Activated CD4-positive, CD25-positive, alpha-beta regulatory T cell treated with anti-CD3 and anti-CD28 coated beads, Interleukin-2, amount 50 U/mL, for 72 hours (primary cell): ENCODE results near the gene PRRT4.

Source experiments
- DNase-seq: peaks from one replicate; pipeline ENCODE4 v3.0.0; 2021

The PRRT4 gene

DNA sequence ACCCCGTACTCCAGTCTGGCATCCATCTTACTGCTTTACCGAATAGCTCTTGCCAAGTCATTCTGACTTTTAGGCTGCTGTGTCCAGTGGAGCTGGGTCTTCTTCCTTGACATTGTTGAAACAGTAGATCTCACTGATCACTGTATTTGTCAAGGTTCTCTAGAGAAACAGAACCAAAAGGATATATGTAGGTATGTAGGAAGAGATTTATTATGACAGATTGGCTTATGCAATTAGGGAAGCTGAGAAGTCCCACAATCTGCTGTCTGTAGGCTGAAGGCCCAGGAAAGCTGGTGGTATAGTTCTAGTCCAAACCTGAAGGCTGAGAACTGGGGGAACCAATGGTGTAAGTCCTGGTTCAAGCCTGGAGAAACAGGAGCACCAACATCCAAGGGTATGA, 12.1 kb upstream of the PRRT4 start:
- DNase-seq, result no peak

DNA sequence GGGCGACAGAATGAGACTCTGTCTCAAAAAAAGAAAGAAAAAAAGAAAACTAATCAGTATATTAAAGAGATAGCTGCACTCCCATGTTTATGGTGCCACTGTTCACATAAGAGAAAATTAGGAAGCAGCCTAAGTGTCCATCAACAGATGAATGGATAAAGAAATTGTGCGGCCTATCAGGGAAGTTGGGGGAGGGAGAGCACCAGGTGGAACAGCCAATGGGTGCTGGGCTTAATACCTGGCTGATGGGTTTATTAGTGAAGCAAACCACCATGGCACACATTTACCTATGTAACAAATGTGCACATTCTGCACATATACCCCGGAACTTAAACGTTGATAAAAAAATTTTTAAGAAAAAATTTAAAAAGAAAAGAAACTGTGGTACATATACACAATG, 9.0 kb upstream of the PRRT4 start:
- no peak for DNase-seq

DNA sequence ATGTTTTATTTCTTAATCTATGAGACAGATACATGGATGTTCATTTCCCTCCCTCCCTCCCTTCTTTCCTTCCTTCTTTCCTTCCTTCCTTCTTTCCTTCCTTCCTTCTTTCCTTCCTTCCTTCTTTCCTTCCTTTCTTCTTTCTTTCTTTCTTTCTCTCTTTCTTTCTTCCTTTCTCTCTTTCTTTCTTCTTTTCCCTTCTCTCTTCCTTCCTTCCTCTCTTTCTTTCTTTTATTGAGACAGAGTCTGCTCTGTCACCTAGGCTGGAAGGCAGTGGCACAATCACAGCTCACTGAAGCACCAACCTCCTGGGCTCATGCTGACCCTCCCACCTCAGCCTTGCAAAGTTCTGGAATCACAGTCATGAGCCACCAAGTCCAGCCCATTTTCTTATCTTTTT, 5.5 kb upstream of the PRRT4 start:
- no peak for DNase-seq

DNA sequence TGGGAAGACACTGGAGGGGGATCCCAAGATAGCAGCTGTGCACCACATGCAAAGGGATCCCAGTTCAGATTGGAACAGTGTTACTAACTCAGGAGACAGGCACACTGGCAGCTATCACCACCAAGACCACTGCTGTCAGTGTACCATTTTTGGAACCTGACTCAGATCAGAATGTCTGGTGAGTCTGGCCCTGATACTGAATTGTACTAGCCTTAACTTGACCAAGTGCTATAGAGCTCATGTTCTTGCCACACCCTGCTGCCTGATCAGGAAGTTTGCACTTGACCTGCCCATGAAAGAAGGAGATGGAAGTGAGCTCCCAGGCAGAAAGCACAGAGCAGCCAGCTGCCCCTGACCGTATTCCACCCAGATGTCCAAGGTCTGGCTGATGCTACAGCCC, 4.8 kb upstream of the PRRT4 start:
- no peak for DNase-seq

DNA sequence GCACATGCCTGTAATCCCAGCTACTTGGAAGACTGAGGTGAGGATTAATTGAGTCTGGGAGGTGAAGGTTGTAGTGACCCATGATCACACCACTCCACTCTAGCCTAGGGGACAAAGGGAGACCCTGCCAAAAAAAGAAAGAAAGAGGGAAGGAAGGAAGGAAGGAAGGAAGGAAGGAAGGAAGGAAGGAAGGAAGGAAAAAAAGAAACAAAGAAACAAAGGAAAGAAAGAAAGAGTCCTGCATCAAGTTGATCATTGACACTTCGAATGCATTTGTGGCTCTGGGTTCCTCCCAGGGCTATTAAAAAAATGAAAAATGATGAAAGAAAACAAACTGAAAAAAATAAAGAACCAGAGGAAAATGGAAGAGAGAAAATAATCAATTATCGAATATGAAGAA, 3.9 kb upstream of the PRRT4 start:
- no peak for DNase-seq

DNA sequence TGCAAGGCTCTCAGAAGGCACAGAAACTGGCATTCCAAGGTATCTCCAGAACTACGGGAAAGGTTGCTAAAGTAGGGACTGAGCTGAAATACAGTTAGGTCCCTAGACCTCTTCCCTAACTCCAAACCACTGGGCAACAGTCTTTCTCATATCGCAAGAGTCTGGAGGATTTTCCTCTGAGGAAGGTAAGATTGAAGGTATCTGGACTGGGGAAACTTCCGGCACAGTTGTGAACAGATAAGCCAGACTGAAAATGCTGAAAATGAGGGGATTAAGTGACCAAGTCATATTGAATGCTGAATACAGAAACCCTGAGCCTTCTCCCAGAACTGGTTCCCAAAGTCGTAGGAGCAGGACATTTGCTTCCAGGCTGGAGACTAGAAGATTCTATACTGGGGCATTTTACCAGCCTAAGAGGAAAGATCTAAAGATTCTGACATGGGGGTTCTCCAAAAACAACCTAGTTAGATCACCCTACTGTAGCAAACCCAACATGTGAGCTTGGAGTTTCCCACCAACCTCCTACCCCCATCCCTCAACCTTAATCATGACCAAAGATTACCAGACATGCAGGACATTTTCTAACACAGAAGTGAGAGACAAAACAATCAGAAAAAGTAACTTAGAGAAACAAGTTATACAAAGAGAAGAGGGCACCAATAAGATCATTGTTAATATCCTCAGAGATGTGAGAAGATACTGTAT, 2.8 kb upstream of the PRRT4 start:
- no peak for DNase-seq

DNA sequence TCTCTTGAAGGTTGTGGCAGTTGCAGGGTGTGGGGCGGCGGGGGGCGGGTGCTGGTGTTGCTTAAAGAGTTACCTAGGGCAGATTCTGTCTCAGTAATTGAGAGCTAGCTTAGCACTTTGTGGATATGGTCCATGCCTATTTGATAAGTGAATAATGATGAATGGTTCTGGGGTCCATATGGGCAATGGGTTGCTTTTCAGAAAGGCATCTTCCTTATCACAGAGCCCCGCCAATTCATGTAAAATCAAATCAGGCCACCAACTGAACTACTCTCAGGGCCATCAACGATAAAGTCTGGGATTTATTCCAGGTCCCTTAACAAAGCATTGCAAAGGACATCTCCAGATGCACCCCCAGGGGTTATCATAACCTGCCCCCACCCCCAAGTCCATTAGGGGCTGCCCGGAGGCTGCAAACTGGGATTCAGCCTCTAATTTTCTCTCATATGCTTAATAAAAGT, 1.8 kb upstream of the PRRT4 start:
- no peak for DNase-seq

DNA sequence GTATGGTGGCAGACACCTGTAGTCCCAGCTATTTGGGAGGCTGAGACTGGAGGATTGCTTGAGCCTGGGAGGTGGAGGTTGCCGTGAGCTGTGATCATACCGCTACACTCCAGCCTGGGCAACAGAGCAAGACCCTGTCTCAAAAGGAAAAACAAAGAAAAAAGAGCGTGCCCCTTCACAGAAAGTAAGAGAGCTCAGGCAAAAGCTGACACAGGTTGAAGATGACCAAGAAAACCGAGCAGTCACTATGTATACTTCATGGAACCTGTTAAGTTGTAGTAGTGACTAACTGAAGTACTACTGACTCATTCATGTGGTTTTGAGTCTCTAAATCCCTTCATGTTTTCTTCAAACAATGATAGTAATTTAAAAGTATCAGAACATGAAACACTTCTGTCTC, 1.2 kb upstream of the PRRT4 start:
- DNase-seq, result no peak

DNA sequence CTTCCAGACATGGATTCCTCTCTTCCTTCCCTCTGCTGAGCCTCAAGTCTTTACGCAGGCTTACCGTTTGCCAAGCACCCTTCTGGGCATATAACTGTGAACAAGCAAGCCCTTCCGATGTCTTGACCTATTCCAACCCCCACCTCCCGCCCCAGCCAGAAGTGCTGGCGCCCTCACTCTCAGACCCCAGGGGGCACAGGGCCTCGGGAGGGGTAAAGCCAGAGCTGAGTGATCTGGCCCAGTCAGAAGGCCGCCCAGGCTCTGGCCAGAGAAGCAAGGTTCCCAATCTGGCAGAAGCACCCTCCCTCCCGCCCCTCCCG, 1.2 kb downstream of the PRRT4 start:
- no peak for DNase-seq

DNA sequence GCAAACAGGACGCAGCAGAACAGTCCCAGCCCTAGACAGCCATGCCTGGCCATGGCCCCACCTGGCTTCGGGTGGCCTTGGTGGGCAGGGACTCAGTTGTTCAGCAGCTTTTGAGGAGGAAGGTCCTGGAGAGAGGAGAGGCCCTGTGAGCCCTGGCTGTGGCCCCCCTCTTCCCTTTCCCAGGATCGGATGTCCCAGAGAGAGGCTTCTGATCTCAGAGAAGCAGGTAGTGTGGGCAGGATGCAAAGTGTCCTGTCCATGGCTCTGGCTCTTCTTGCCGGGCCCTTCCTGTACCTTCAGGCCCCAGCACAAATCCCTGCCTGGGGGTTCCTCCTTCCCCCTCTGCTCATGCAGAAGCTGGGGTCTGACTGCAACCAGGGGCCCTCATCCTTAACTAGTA, 1.6 kb downstream of the PRRT4 start:
- no peak for DNase-seq

DNA sequence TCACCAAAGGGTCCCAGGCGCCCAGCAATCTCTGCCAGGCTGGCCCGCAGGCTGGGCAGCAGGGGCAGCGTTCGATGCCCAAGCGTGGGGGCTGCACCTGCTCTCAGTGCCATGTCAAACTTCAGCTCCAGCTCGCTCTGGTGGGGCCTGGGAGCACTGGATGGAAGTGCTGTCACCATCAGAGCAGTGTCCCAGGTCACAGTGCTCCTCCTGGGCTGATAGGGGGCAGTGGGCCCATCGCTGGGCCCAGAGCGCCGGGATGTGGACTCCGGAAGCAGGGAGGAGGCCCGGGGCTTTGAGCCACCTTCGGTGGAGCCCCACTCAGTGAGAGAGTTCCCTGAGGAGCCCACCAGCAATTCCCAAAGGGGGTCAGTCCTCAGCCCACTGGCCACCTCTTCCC, 2.2 kb downstream of the PRRT4 start:
- no peak for DNase-seq

DNA sequence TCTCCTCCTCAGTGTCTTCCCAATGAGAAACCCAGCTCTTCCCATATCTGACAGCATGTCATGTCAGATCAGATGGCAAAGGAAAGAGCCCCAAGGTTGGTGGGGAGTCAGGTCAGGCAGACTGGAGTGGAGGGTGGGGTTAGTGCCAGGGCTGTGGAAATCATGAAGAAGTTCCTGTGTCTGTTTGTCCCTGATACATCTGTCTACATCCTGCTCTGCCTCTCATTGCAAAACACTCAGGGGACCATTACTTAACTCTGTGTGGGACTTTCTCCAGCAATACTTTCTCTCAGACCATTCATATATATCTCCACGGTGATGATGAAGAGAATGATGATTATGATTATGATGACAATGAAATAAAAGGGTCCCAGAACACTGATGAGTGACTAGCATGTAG, 3.3 kb downstream of the PRRT4 start:
- no peak for DNase-seq

DNA sequence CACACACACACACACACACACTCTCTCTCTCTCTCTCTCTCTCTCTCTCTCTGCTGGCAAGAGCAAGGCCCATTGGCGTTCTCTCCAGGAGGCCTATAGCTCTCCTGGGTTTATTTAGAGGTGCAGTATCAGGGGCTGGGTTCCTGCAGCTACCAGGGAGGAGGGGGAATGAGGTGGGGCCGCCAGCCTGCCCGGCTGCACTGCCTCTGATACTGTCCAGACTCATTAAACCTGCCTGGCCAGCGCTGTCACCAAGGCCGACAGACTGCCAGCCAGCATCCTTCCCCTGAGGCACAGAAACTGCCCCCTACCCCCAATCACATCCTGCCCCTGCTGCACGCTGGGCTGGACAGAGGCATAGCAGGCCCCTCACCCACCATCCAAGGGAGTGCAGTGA, 4.3 kb downstream of the PRRT4 start:
- no peak for DNase-seq

DNA sequence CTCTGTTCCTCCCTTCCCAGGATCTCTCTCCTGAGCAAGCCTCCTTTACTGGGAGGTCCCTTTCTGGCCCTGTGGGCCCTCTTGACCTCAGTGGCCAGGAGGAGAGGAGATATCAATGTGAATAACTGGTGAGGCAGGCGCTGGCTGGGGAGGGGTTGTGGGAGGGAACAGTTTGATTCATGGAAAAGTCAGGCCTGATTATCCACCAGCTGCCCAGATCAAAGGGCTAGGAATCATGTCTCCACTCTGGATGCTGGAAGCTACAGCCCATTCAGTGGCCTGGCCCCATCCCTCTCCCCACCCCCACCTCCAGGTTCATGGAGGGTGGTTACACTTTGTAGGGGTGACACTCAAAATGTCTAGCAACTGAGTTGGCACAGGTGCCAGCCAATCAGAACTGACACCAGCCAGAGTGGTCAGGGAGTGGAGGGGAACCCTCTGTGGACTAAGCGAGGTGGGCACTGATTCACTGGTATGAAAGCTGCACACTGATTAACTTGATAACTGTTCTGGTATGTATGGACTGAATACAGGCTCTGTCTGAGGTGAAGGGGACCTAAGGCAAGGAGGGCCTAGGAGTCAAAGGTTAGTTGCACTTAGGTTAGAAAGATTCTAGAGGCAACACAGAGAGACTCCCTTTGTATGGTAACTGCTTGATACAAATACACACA, 4.8 kb downstream of the PRRT4 start:
- DNase-seq, result no peak

DNA sequence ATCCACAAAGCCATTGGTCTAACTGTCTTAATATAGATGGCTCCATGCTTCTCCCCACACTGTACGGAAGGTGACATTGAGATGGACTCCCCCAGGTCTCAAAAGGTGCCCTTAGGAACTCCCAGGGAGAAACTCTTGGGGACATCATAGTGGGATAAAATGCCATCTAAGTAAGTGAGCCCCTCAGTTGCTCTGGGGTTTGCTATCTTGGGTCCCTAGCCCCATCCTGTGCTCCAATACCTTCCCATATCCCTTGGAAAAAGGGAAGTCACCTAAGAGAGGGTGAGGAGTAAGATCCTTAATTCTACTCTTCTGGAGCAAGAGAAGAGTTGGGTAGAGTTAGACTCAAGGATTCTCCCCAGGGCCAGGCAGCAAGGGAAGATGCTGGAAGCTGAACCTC, 7.9 kb downstream of the PRRT4 start:
- no peak for DNase-seq

DNA sequence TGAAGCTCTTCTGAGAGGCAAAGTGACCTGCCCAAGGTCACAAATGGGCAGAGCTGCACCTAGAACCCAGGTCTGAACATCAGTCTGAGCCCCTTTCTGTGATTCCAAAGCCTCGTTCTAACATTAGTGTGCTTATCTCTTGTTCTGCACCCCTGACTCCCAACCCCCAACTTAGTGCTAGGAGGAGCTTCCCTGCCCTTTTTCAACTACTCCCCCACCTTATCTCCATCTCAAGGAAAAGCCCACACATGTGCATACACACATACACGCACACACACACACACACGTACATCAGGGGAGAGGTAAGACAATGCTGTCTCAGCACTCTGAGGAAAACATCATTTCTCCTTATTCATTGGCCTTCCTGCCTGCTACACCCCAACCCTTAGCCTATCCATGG, 8.3 kb downstream of the PRRT4 start:
- no peak for DNase-seq

DNA sequence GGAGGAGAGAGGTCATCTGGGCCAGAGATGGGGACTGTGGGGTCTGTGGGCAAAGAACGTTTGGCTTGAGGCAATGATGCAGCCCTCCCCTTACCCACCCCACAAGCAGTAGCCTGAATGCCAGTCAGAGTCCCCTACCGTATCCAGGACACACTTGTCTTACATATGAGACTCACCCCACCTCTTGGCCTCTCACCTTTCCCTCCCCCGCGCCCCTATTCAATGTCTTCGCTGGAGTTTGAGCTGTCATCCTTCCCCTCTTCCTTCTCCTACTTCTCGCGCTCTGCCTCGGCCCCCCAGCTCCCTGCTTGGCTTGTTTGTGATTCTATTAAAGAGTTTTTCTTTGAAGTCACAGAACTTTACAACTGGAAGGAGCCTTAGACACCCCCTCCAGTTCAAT, 8.9 kb downstream of the PRRT4 start:
- DNase-seq, result no peak

DNA sequence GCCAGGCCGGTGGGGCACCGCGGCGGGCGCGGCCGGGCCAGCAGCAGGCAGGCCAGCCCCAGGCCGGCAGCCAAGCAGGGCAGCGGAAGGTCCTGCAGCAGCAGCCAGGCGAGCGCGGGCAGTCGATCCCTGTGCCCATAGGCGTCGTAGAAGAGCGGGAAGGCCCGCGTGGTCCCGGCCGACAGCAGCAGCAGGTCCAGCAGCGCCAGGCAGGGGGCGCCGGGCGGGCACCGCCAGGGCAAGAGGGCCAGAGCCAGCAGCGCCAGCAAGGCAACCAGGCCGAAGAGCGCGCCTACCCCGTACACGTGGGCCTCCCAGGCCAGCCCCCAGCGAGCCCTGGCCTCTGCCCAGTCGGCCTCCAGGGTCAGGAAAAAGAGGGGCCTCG, 9.3 kb downstream of the PRRT4 start:
- DNase-seq, result no peak

DNA sequence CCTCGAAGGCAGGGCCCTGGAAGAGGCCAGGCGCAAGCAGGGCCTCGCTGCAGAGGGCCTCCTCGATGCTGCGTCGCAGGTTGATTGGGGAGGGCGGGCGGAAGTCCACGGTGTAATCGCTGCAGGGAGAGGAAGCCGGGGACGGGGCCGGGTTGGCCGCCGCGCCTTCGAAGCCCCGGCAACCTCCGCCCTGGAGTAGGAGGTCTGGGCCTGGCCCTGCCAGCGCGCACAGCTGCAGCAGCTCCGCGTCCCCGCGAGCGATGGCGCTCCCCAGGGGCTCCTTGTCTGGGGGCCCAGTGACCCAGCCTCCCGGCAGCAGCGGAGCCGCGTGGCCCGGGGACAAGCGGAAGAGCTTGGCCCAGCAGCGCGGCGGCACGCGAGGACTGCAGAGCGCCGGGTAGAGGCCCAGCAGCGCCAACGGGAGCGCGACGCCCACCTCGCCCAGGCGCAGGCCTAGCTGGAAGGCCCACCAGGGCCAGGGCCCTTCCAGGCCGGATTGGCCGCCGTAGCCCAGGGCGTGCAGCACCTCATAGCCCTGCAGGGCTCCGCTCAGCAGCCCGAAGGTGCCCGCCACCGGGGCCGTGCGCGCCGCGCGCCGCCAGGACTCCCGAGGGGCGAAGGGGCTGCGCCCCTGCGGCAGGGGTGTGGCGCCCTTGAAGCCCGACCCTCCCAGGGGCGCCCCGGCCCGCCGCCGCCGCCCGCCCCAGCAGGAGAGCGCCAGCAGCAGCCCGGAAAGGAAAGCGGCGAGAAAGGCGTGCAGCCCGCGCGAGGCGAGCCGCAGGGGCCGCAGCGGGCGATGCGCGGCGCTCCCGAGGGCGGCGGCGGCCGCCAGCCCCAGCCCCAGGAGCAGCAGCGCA, 10.0 kb downstream of the PRRT4 start:
- DNase-seq, result no peak

DNA sequence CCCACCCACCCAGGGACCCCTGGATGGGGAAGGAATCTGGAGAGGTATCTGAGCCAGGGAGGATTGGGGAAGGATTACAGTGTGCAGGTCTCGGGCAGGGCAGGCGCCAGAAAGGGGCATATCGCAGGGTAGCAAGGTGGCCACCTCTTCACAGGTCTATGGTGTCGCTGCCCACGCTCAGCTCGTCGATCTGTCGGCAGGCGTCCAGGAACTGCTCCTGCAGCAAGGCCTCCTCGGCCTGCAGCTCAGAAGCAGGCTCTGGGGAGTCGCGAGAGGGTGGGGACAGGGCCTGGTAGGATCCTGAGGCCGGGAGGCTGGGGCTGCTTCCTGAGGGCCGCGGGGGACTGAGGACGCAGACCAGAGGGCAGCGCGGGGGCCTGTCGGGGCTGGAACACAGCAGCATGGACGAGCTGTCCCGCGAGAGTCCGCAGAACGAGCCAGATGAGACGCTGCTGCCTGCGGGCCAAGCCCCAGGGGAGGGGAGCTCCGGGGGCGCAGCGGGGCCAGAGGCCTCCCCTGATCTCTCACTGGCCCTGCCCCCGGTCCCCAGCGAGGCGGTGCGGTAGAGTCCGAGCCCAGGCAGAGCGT, 10.7 kb downstream of the PRRT4 start:
- no peak for DNase-seq

DNA sequence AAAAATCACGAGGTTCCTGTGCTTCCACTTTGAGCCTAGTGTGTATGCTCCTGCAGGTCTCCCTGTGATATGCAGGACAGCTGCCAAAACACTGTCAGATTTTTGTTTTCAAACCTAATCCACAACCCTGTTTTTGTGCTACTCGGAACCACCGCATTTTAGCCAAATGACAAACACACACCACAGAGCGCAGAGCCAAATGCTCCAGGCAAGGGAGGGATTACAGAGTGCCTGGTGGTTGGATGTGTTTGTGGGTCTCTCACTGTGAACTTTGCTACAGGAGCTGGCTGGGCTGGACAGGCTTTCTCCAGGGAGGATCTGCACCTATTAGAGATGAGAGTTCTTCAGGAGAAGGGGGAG, 12.0 kb downstream of the PRRT4 start:
- no peak for DNase-seq

DNA sequence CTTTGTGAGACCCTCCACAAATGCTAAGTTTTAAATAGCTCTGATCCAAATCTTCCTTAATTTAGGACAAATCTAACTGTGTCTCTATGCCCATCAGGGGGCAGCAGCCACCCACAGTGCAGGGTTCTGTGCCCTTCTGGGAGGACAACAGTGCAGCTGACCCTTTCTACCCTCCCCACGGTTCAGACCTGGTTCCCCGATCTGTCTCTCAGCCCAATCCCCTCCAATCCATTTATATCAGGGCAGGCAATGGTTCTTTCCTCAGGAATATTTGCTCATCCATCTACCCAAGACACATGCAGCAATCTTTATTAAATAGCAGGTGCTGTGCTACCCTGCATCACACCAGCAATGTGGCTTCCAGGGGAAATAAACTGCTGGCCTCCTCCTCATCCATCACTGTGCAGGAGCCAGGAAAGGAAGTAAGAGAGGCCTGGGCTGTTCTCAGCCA, 13.8 kb downstream of the PRRT4 start:
- no peak for DNase-seq

DNA sequence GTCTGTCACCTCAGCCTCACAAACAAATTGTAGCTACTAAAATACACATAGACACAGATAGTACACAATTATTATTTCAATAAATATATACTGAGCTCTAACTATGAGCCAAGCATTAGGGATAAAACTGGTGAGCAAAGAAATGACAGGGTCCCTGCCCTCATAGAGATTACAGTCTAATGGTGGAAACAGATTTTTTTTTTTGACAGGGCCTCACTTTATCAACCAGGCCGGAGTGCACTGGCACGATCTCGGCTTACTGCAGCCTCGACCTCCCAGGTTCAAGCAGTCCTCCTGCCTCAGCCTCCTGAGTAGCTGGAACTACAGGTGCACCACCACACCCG, 17.1 kb downstream of the PRRT4 start:
- no peak for DNase-seq
